ENCODE results near the gene PYURF. TPM values are rescaled to one million over a fixed set of nuclear protein-coding genes. Genes with fewer than 3 reads are reported as not detected.
"Not testable (repeated sequence)": the region's sequence is repeated elsewhere in the genome, so short reads cannot be mapped to it uniquely, and the experiment has no call there.

PYURF gene, protein sequence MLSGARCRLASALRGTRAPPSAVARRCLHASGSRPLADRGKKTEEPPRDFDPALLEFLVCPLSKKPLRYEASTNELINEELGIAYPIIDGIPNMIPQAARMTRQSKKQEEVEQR
- total RNA-seq, result 10 to 100 TPM; 51.9 TPM
- polyA plus RNA-seq, result 100 to 1,000 TPM in 1 of 2 donors, 10 to 100 TPM in 1; 88.0 to 115 TPM
- long read RNA-seq, donor 1, transcript PYURF-201 (2 exons, 1,361 nt), result major isoform, 424 of 428 reads
- long read RNA-seq, donor 1, partial matches to known transcripts, result 0 of 428 reads
- long read RNA-seq, donor 1, other reads (novel, unspliced or antisense), result 4 of 428 reads
- long read RNA-seq, donor 2, transcript PYURF-201 (2 exons, 1,361 nt), result major isoform, 108 of 108 reads
- long read RNA-seq, donor 2, partial matches to known transcripts, result 0 of 108 reads
- long read RNA-seq, donor 2, other reads (novel, unspliced or antisense), result 0 of 108 reads

GRCh38 chr4:88523325-88524129 is at the start of gene PYURF:
TSS of gene PYURF (minus strand) at chr4:88523776. CDS start at chr4:88523700, 76 bp downstream.
- WGBS, 2 donors, result 0% methylated on average over 67 to 68 of the region's 68 CpGs
- intact Hi-C loops (cut with DNase I), result loop anchor here in 1 of 2 donors (10.0 kb wide), 1 partner anchor 501 kb away; no protein-coding TSS in a partner anchor
- no peaks in the 10 kb centered on the region for H3K4me1 ChIP-seq (ENCODE audit: control insufficient read depth in 1 of 2, insufficient read depth in 2 of 2, low read length in 2 of 2)
- no peaks in the 10 kb centered on the region for H3K27me3 ChIP-seq (ENCODE audit: control insufficient read depth in 1 of 2, insufficient read depth in 2 of 2, low read length in 1 of 2)
- DNase-seq (peak; percentile 98), ATAC-seq (ENCODE audit: low FRiP score) (peak; percentile 98)
- peak within 1 kb of the TSS; percentile 74 to 84 for H3K4me3 ChIP-seq (ENCODE audit: low read length in 2 of 2)
- peak within 1 kb of the TSS; percentile 65 to 89 for H3K27ac ChIP-seq (ENCODE audit: low read depth in 1 of 2, low read length in 2 of 2)
- no peaks in the 10 kb centered on the region for H3K9me3 ChIP-seq (ENCODE audit: control insufficient read depth, low read length)
- no peaks in the 10 kb centered on the region for H3K36me3 ChIP-seq (ENCODE audit: control insufficient read depth in 1 of 2, insufficient read depth in 2 of 2, low read length in 1 of 2)

- DNase-seq, result no peak
- H3K9me3 ChIP-seq (ENCODE audit: control insufficient read depth, low read length), result no peaks in the 10 kb centered on the region
- no peaks in the 10 kb centered on the region for H3K36me3 ChIP-seq (ENCODE audit: control insufficient read depth in 1 of 2, insufficient read depth in 2 of 2, low read length in 1 of 2)
- intact Hi-C loops (cut with DNase I), result no loop called here
- H3K27me3 ChIP-seq (ENCODE audit: control insufficient read depth in 1 of 2, insufficient read depth in 2 of 2, low read length in 1 of 2), result no peaks in the 10 kb centered on the region
- no peak overlapping the region for H3K27ac ChIP-seq (ENCODE audit: low read depth in 1 of 2, low read length in 2 of 2)
- H3K4me3 ChIP-seq (ENCODE audit: low read length in 2 of 2), result no peak overlapping the region
- no peak for ATAC-seq (ENCODE audit: low FRiP score)
- peaks cover 0 to 2% of the 10 kb centered on the region in 2 donors for H3K4me1 ChIP-seq (ENCODE audit: control insufficient read depth in 1 of 2, insufficient read depth in 2 of 2, low read length in 2 of 2)
Measured at GRCh38 chr4:88570001-88570400, 46.4 kb upstream of the PYURF start.

DNA sequence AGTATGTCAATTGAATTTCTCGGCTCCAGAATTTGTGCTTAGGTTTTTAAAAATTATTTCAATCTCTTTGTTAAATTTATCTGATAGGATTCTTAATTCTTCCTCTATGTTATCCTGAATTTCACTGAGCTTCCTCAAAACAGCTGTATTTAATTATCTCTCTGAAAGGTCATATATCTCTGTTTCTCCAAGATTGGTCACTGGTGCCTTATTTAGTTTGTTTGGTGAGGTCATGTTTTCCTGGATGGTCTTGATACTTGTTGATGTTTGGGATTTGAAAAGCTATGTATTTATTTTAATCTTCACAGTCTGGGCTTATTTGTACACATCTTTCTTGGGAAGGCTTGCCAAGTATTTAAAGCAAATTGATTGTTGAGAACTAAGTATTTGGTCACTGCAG is 44.0 kb upstream of the PYURF start:
- WGBS, 2 donors, result 91 to 92% methylated on average over 1 of the region's 1 CpG
- Histone ChIP-seq H3K27me3 (ENCODE audit: control insufficient read depth in 1 of 2, insufficient read depth in 2 of 2, low read length in 1 of 2) (no peaks in the 10 kb centered on the region), H3K27ac (ENCODE audit: low read depth in 1 of 2, low read length in 2 of 2) (no peak overlapping the region), H3K36me3 (ENCODE audit: control insufficient read depth in 1 of 2, insufficient read depth in 2 of 2, low read length in 1 of 2) (no peaks in the 10 kb centered on the region), H3K9me3 (ENCODE audit: control insufficient read depth, low read length) (no peaks in the 10 kb centered on the region), H3K4me1 (ENCODE audit: control insufficient read depth in 1 of 2, insufficient read depth in 2 of 2, low read length in 2 of 2) (no peaks in the 10 kb centered on the region), H3K4me3 (ENCODE audit: low read length in 2 of 2) (no peak overlapping the region)
- intact Hi-C loops (cut with DNase I), result no loop called here
- no peak for DNase-seq
- ATAC-seq (ENCODE audit: low FRiP score), result no peak

DNA sequence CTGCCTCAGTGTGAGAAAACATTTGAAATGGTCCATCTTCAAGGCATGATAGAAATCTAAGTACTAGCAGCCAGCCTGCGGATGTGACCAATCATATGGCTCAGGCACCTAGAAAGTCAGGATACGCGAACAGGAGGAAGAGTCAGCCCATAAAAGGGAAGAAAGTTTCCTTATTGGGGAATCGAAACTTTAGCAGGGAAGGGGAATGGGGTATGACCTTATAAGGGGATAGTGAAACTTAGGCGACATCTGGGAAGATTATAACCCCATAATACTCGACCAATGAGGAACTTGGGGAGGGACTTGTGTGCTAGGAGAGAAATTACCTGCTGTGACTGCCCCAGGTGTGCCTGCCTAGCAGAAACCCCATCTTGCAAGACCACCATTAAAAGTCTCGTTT is 26.2 kb upstream of the PYURF start:
- Histone ChIP-seq H3K4me3 (ENCODE audit: low read length in 2 of 2) (no peak overlapping the region), H3K4me1 (ENCODE audit: control insufficient read depth in 1 of 2, insufficient read depth in 2 of 2, low read length in 2 of 2) (no peaks in the 10 kb centered on the region), H3K9me3 (ENCODE audit: control insufficient read depth, low read length) (no peaks in the 10 kb centered on the region), H3K27ac (ENCODE audit: low read depth in 1 of 2, low read length in 2 of 2) (no peak overlapping the region), H3K27me3 (ENCODE audit: control insufficient read depth in 1 of 2, insufficient read depth in 2 of 2, low read length in 1 of 2) (no peaks in the 10 kb centered on the region), H3K36me3 (ENCODE audit: control insufficient read depth in 1 of 2, insufficient read depth in 2 of 2, low read length in 1 of 2) (no peaks in the 10 kb centered on the region)
- no peak for ATAC-seq (ENCODE audit: low FRiP score)
- WGBS, 2 donors, result 87 to 90% methylated on average over 7 of the region's 7 CpGs
- no peak for DNase-seq
- intact Hi-C loops (cut with DNase I), result no loop called here

DNA sequence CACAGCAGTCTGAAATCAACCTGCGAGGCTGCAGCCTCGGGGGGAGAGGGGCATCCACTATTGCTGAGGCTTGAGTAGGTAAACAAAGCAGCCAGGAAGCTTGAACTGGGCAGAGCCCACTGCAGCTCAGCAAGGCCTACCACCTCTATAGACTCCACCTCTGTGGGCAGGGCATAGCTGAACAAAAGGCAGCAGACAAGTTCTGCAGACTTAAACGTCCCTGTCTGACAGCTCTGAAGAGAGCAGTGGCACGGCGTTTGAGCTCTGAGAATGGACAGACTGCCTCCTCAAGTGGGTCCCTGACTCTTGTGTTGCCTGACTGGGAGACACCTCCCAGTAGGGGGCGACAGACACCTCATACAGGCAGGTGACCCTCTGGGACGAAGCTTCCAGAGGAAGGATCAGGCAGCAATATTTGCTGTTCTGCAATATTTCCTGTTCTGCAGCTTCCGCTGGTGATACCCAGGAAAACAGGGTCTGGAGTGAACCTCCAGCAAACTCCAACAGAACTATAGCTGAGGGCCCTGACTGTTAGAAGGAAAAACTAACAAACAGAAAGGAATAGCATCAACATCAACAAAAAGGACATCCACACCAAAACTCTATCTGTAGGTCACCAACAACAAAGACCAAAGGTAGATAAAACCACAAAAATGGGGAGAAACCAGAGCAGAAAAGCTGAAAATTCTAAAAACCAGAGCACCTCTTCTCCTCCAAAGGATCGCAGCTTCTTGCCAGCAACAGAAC is 15.9 kb upstream of the PYURF start:
- H3K9me3 ChIP-seq (ENCODE audit: control insufficient read depth, low read length); H3K27me3 ChIP-seq (ENCODE audit: control insufficient read depth in 1 of 2, insufficient read depth in 2 of 2, low read length in 1 of 2); H3K27ac ChIP-seq (ENCODE audit: low read depth in 1 of 2, low read length in 2 of 2); H3K36me3 ChIP-seq (ENCODE audit: control insufficient read depth in 1 of 2, insufficient read depth in 2 of 2, low read length in 1 of 2); H3K4me1 ChIP-seq (ENCODE audit: control insufficient read depth in 1 of 2, insufficient read depth in 2 of 2, low read length in 2 of 2); H3K4me3 ChIP-seq (ENCODE audit: low read length in 2 of 2); ATAC-seq (ENCODE audit: low FRiP score): not testable (repeated sequence)
- intact Hi-C loops (cut with DNase I), result loop anchor here in 1 of 2 donors (5.0 to 10.0 kb wide), 2 partner anchors 53 to 485 kb away; partner anchors contain the start of gene HERC3
- 36 to 37% methylated on average over 9 of the region's 9 CpGs for WGBS, 2 donors
- DNase-seq, result peak; percentile 83

DNA sequence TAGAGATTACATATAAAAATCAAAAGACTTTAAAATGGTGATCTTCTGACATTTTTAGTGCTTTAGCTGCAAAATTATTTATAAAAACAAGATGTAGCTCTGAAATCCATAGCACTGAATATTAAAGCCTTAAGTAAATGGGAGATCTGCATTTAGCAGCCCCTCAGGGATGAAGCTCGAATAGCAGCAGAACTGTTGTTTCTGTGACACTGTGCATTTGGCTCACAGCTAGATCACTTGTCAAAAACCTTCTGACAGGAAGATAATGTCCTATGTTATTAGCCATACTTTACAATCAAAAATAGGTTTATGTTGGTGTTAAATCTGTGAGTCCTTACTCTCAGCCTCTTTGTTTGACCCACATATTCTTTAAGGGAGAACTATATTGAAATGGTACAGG is 14.1 kb upstream of the PYURF start:
- no peak overlapping the region for H3K4me3 ChIP-seq (ENCODE audit: low read length in 2 of 2)
- ATAC-seq (ENCODE audit: low FRiP score) (no peak), DNase-seq (no peak)
- WGBS, 2 donors, result 82 to 86% methylated on average over 1 of the region's 1 CpG
- no peaks in the 10 kb centered on the region for H3K27me3 ChIP-seq (ENCODE audit: control insufficient read depth in 1 of 2, insufficient read depth in 2 of 2, low read length in 1 of 2)
- H3K27ac ChIP-seq (ENCODE audit: low read depth in 1 of 2, low read length in 2 of 2), result no peak overlapping the region
- H3K9me3 ChIP-seq (ENCODE audit: control insufficient read depth, low read length), result no peaks in the 10 kb centered on the region
- intact Hi-C loops (cut with DNase I), result loop anchor here in 1 of 2 donors (5.0 to 10.0 kb wide), 2 partner anchors 55 to 487 kb away; partner anchors contain the start of gene HERC3
- no peaks in the 10 kb centered on the region for H3K4me1 ChIP-seq (ENCODE audit: control insufficient read depth in 1 of 2, insufficient read depth in 2 of 2, low read length in 2 of 2)
- H3K36me3 ChIP-seq (ENCODE audit: control insufficient read depth in 1 of 2, insufficient read depth in 2 of 2, low read length in 1 of 2), result no peaks in the 10 kb centered on the region

- DNase-seq, result no peak
- intact Hi-C loops (cut with DNase I), result loop anchor here in 1 of 2 donors (5.0 to 10.0 kb wide), 2 partner anchors 57 to 490 kb away; partner anchors contain the start of gene HERC3
- ATAC-seq (ENCODE audit: low FRiP score), result no peak
- Histone ChIP-seq H3K4me1 (ENCODE audit: control insufficient read depth in 1 of 2, insufficient read depth in 2 of 2, low read length in 2 of 2) (no peaks in the 10 kb centered on the region), H3K9me3 (ENCODE audit: control insufficient read depth, low read length) (no peaks in the 10 kb centered on the region), H3K4me3 (ENCODE audit: low read length in 2 of 2) (no peak overlapping the region), H3K27me3 (ENCODE audit: control insufficient read depth in 1 of 2, insufficient read depth in 2 of 2, low read length in 1 of 2) (no peaks in the 10 kb centered on the region), H3K36me3 (ENCODE audit: control insufficient read depth in 1 of 2, insufficient read depth in 2 of 2, low read length in 1 of 2) (no peaks in the 10 kb centered on the region), H3K27ac (ENCODE audit: low read depth in 1 of 2, low read length in 2 of 2) (no peak overlapping the region)
- WGBS, 2 donors, result 83 to 88% methylated on average over 2 of the region's 2 CpGs
Measured at GRCh38 chr4:88535090-88535755, 11.6 kb upstream of the PYURF start.
